GM21717 (cell line): ENCODE measurements around the gene ARHGAP31.
"Not testable (repeated sequence)": the region's sequence is repeated elsewhere in the genome, so short reads cannot be mapped to it uniquely, and the experiment has no call there.

Experiments
- ATAC-seq: cut with Tn5 transposase; IDR thresholded peaks from one replicate; pipeline ENCODE4 v1.9.1; 2021; ENCODE audit warnings: mild to moderate bottlenecking, moderate library complexity; ENCODE audit not compliant: unreplicated experiment

The ARHGAP31 gene

GRCh38 chr3:119293871-119294695 lies at the start of gene ARHGAP31:
ARHGAP31 (plus strand) TSS chr3:119294383; CDS start chr3:119294905, 522 bp downstream.
- peak; percentile 72 for ATAC-seq

DNA sequence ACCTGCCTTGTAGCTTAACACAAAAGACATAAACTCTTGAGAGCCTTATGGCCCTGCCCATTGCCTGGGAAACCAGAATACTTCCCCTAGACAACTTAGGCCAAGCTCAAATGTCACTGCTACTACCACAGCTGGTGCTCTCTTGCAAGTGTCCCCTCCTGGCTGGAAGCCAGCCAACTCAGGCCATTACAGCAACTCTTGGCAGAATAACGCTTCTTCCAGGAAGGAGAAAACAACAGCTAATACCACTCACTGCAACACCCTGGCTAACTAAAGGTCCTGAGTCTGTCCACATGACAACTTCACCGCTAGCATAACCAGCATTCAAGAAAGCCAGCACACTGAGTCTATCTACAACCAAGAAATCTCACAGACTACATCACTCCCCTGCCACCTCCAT lies 48.4 kb upstream of the ARHGAP31 start:
- ATAC-seq: no peak

GRCh38 chr3:119255214-119255613 lies 39.0 kb upstream of the ARHGAP31 start:
- no peak for ATAC-seq

- ATAC-seq: no peak
These were observed 37.1 kb upstream of the ARHGAP31 start for GRCh38 chr3:119257111-119257510.

- peak; percentile 68 for ATAC-seq
These were observed 36.4 kb upstream of the ARHGAP31 start for GRCh38 chr3:119257654-119258410.

GRCh38 chr3:119258915-119259314 lies 35.3 kb upstream of the ARHGAP31 start:
- peak; percentile 92 for ATAC-seq

GRCh38 chr3:119259821-119260220 lies 34.4 kb upstream of the ARHGAP31 start:
- ATAC-seq: no peak

DNA sequence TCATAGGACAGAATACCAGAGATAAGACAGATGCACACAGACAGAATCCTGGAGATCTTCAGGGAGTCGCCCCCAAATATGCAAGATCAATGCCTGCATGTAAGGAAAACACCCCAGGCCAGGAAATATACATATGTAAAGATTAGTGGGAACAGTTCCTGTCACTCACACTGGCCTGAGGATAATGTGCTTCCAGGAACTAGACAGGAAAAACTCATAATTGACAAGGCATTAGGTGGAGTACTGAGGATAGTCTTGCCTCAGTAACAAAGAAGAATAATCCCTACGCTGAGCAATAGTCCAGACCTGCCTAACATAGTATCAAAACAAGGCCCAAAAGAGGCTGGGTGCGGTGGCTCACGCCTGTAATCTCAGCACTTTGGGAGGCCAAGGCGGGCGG lies 33.1 kb upstream of the ARHGAP31 start:
- ATAC-seq: no peak

DNA sequence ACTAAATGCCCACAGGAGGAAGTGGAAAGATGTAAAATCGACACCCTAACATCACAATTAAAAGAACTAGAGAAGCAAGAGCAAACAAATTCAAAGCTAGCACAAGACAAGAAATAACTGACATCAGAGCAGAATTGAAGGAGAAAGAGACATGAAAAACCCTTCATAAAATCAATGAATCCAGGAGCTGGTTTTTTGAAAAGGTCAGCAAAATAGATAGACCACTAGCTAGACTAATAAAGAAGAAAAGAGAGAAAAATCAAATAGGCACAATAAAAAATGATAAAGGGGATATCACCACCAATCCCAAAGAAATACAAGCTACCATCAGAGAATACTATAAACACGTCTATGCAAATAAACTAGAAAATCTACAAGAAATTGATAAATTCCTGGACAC lies 24.0 kb upstream of the ARHGAP31 start:
- not testable (repeated sequence) for ATAC-seq

DNA sequence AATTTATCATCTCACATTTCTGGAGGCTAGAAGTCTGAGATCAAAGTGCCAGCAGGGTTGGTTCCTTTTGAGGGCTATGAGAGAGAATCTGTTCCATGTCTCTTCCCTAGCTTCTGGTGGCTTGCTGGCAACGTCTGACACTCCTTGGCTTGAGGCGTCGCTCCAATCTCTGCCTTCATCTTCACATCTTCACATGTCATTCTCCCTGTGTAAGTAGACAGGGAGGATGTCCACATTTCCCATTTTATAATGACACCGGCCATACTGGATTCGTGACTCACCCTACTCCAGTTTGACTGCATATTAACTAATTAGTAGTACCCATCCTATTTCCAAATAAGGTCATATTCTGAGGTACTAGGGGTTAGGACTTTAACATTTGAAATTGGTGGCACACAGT lies 17.5 kb upstream of the ARHGAP31 start:
- ATAC-seq: no peak

- ATAC-seq: no peak
These were observed 15.1 kb upstream of the ARHGAP31 start for GRCh38 chr3:119279101-119279554.

DNA sequence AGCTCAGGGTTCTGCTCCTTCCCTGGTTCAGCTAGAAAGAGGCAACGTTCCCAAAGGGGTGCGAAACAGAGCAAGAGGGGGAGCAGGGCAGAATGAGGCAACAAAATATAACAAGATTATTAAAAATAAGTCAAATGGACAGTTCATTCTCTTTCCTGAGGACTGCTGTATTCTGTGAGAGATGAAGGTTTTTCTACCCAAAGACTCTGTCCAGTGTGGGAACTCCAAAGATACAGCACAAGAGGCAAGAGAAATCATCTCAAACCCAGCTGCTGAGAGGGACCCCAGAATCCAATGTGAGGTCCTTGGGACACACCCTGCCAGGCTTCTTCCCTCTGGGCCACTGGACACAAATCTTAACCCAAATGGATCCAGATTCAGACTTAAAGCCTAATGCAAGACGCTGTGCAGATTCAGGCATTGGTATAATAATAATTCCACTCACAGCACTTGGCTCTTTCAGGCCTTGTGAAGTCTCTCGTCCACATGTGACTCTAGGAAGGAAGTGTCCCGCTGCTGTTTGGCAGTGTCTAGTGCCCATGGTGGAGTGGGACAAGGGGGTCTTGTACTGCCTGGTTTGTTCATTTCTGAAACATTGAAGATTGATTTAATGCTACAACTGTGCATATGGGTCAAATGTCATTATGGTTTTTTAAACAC lies 14.5 kb upstream of the ARHGAP31 start:
- ATAC-seq: no peak

DNA sequence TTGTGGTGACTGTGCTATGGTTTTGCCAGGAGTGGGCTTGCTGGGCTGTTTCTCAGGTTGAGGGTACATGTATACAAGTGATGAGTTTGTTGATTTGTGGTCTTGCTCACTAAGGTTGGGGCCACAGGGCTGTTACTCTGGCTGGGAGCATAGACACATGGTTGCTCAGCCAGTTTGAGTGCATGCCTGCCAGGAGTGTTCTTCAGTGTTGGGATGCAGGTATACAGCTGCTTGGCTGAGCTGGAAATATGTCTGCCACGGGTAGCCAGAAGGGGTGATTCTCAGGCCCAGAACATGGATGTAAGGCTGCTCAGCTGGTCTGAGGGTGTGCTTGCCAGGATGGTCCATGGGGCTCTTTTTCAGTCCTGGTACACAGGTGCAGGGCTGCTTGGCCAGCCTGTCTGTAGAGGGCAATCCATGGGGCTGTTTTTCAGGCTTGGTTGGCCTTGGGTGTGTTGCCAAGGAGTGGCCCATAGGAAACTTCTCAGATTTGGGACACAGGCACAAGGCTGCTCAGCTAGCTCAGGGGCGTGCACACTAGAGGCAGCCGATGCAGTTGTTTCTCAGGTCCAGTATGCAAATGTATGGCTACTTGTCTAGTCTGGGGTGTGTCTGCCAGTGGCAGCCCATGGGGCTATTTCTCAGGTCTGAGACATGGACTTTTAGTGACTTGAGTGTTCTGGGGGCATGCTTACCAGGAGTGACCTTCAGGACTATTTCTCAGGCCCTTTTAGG lies 5.3 kb upstream of the ARHGAP31 start:
- no peak for ATAC-seq

DNA sequence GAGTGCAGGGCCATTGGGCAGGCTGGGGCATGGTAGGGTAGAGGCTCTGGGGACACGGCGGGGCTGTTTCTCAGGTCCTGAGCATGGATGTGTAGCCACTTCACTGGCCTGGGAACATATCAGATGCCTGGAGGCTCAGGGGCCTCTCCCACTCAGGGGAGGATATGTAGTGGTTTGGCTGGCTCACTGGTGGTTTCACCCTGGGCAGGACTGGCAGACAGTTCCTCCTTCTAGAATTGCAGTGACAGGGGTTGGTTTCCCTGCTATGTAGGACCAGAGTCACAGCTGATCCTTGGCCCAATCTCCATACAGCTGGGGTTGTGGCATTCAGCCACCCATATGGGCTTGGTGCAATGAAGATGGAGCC lies 4.8 kb upstream of the ARHGAP31 start:
- no peak for ATAC-seq

DNA sequence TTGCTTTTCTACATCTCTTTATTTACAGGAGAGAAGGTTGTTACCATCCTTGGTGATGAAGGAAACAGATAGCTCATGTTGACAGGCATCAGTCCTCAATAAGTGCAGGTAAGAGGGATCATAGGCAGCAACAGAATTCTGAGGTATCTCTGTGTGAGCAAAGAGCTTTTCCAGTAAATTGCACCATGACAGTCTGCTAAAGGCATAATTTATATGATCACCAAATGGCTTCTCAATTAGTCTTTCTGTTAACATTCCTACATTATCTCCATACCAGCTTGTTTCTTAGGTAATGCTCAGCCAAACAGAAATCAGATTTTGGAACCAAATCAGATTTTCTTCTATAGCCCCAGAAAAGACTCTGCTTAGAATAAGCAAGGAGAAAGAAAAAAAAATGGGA lies 3.6 kb upstream of the ARHGAP31 start:
- ATAC-seq: no peak

DNA sequence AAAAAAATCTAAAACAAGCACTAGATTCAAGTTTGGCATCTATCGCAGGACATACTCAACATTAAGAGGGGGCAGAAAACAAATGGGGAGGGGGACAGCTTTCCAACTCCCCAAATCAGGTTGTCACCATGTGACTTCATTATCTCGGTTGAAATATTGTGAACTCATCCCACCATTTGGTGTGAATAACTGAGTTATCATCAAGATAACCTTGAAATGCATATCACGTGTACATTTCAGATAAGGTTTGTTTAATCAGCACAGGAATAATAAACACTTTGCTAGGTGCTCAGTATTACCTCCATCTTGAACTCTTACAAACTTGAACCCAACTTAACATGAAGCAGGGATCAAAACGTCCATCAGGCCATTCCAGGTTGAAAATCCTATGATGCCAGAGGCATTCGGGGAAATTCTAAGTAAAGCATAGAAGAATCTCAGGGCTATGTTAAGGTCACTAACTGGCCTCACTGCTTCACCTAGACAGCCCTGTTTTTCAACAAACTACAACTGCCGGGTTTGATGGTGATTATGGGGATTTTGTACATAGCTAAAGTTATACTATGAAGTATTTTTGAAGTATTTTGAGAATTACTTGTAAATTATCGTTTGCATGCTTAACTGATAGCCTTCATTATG lies 3.0 kb upstream of the ARHGAP31 start:
- no peak for ATAC-seq

DNA sequence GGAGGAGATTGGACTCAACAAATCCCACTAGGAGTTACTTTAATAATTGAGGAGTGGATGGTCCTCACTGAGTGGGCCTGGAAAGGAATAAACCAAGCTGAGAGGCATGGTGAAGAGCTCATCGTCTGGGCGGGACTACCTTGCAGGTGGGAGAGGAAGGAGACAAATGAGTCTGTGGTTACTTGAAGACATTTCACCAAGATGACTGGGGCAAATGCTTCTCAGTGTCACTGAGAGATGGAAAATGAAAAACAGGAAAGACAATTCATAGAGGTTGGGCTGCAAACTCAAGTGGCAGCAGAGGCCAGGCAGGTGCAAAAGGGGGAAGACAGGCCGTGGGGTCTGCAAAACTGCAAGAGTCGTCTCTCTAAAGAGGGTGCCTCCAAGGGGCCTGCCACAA lies 1.5 kb upstream of the ARHGAP31 start:
- no peak for ATAC-seq

DNA sequence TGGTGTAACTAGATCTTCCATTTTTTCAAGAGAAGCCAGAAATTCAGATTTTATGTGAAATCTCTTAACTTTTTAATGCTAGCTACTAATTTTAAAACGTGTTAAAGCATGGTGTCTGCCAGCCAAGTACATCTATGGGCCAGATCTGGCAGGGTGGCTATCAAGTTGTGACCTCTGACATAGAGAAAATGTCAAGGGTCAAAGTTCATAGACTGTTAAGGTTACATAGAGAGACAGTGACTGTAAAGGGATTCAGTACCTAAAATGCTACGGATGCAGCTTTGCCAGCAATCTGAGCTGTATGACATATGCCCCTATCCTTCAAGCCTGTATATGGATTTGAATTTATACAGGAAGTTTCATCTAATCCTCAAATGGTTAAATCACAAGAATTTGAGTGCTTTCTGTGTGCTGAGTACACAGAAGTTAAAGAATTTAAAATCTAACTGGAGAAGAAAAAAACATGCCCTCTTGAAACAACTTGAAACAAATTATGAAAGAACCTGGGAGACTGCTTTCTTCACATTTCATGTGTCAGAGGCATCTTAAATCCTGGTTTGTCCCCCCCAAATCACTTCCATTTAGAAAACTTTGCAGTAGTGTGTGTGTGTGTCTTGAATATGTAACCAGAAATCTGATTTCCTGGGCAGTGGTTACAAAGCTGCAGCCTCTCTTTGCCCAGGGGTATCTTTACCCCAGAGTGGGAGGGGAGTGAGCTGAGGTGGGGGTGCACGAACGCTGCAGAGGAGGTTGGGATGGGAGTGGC lies 895 bp upstream of the ARHGAP31 start:
- ATAC-seq: no peak
